MM.1S (cell line): ENCODE results near the gene GFOD1.

Experiments used
- CTCF ChIP-seq: fragments of 300-600 bp; sonication (generic); IDR thresholded peaks from 2 replicates; pipeline ENCODE4 v1.5.1; 2016; ENCODE audit warnings: antibody characterized with exemption, low read length, mixed read lengths
- EZH2phosphoT487 ChIP-seq: fragments of 300-600 bp; sonication (generic); IDR thresholded peaks from 2 replicates; pipeline ENCODE4 v1.6.1; 2018; ENCODE audit warnings: antibody characterized with exemption, low read length

GRCh38 chr6:13349811-13350506, 137.4 kb downstream of the GFOD1 start:
- TF ChIP-seq CTCF (no peak), EZH2phosphoT487 (no peak)
